DMS53 treated with DMSO at 0.1 percent for 48 hours (cell line): ENCODE data around the gene GPRIN2.
A peak's percentile ranks its signal among the peaks of the same experiment; 100 is the strongest.
"Not testable (repeated sequence)": the region's sequence is repeated elsewhere in the genome, so short reads cannot be mapped to it uniquely, and the experiment has no call there.

Source experiments
- DNase-seq: peaks from one replicate; lab custom pipeline; 2025; ENCODE audit not compliant: unreplicated experiment; lab: John Stamatoyannopoulos, UW

Gene GPRIN2

DNA sequence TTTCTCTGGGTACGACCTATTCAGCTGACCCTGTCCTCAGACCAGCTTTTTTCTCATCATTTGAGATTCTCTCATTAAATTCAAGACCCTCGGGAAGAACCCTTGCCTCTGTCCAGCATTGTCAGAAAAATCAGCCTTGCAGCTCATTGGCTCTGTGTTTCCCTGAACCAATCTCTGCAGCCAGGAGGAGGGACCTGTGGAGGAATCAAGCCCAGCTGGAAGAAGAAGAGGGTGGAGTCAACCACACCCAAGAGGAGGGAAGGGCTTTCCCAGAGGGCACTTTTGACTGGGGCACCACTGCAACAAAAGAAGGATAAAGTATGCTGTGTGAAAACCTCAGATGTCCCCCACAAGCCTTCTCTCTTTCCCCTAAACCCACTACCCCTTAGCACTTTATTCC, 14.2 kb upstream of the GPRIN2 start:
- not testable (repeated sequence) for DNase-seq

DNA sequence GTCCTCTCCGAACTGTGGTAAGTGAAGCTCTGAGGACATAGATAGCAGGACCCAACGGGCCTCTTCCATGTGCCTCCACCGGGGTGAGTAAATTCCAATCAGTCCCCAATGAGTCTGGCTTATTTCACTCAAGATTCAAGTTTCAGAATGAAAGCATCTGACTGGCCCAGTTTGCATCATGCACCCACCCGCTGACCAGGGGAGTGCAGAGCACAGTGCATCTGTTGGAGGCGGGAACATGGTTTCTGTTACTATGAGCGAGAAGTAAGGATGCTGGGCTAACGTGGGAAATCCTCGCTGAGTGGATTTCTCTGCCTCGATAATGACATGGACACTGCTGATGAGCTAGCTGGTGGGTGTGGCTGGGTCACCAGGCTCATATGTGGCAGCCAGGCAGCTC, 10.7 kb upstream of the GPRIN2 start:
- DNase-seq, result not testable (repeated sequence)

DNA sequence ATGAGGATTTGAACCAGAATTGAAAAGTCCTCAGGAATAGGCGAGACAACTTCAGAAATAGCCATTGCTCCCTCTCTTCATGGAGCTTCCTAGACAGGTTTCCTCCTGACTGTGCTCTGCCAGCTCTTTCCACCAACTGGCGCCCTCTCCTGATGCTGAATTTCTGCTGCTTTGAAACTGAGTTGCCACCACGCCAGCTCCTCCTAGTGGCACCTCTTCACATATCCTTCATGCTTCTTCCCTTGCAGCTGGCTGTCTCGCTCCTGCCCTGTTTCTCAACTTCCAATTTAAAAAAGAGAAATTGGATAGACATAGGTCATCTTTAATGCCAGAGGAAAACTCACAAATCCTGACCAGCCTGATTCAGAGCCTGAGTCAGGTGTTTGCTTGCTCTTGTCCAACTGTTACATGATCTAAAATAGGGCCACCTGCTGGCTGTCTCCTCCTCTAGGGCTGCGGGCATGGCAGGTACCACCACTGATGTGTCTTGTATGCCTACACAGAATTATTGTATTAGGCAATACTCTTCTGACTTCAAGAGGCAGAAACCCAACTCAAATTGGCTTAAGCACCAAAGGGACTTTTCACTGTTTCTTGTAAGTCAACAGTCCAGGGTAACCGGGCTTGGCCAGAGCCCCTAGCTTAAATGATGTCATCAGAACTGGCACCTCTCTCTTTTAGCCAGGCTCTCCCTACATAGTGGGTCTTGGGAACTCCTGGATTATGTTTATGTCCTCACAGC, 9.3 kb upstream of the GPRIN2 start:
- DNase-seq, result peak; percentile 72

DNA sequence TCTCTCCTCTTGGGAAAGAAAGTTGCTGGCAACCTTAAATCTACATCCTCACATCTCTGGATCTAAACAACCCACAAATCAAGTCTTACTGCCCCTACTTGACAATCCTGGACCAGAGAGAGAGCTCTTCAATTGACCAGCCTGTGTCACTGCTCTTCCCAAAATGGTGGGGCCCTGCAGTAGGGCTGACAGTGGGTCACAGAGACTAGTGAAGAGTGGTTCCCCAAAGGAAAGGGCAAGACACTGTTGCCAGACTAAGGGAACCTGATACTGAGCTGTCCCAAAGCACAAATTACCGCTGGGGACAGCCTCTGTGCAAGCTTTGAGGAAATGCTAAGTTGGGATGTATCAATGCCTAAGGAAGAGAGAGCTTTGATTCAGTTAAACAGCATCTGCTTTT, 4.5 kb upstream of the GPRIN2 start:
- no peak for DNase-seq

DNA sequence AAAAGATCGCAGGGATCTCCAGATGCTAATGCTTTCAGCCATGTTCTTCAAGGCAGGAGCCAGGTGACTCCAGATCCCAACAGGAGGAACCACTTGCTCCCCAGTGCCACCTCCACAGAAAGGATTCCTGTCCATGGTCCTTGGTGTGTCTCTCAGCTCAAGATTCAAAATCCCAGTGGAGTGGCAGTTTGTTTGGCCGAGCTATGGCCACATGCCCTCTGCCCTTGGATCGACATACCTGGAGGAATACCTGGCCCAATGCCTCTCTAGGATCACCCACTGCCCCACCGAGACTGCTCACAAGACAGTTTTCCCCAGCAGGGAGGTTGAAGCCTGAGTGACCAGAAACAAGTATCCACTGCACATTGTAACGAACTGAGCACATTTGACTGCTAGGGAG, 3.9 kb upstream of the GPRIN2 start:
- no peak for DNase-seq

DNA sequence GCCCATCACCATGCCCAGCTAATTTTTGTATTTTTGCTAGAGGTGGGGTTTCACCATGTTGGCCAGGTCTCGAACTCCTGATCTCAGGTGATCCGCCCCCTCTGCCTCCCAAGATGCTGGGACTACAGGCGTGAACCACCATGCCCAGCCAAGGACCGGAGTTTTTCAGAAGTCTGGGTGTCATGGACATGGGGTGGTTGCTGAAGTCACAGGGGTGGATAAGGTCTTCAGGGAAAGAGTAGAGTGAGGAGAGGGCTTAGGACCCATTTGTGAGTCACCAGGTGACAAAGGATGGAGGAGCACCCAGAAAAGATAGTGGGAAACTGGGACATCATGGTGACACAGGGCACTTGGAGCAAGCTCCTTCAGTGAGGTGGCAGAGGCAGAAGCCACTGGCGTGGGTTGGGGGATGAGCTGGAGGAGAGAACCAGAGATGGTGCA, 2.8 kb upstream of the GPRIN2 start:
- DNase-seq, result no peak

DNA sequence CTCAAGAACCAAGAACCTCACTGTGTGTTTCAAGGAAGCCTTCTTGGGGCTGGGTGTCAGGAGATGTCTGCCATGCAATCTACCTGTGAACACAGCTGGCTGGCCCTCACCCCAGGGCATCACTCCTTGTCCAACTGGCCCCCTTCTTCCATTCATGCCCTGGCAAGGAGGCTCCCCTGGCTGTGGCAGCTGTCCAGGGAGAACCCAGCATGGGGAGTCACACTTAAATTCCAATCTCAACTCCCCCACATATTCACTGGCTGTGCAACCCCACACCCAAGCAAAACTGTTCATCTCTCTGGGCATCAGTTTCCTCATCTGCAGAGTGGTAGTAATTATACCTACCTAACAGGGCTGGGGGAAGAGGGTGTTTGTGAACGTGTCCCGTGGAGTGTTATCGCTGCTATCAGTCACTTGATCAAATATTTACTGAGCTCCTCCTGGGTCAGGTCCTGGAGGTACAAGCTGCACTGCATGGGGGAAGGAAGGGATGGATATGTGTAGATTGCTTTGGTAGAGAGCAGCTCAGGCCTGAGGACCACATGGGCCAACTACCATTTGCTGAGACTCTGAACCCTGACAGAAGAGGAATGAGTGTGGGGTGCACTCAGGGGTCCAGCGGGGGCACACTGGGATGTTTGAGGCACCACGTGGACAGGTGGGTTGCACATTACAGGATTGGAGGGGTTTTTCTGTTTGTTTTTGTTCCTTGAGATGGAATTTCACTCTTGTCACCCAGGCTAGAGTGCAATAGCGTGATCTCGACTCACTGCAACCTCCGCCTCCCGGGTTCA, 2.1 kb upstream of the GPRIN2 start:
- DNase-seq, result peak; percentile 97

DNA sequence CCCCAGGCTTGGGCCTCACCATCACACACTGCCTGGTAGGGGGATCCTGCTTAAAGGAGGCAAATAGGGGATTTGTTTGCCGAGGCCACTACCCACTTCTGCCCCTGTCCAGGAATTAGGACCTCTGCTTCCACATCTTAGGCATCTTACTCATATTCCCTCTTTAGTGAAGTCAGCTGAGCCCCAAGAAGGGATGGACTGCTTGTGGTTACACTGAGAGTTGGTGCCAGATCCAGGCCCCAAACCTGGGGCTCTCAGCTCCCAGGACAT, 1.6 kb upstream of the GPRIN2 start:
- DNase-seq, result peak; percentile 51

DNA sequence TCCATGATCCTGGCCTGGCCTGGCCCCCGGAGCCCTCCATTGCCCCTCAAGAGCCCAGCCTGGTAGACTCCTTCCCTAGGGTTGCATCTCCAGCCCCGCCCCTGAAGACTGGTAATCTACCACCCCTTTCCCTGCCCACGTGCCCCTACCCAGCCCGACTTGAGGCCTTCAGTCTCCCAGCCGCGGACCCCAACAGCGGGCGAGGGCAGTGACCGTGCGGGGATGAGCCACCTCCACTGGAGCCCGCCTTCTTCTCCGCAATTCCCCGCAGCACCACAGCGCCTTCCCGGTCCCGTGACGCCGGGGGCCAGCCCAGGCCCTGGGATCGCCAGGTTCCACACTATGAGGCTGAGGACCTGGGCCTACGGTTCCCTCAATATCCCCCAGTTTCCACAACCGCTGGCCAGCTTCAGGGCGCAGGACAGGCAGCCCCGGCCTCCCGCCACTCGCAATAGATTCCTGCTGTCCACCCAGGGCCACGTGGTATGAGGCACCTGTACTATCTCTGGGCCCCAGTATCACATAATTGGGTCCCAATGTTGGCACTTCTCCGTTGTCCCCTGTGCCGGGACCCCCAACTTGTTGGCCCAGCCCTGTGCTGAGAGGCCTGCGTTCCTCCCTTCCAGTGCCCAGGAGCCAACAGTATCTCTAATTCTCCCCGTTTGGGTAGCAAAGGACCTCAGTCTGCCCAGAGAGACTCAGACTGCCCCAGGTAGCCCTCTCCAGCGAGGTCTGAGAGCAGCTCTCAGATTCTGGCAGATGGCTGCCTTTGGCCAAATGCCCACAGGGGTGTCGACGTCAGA, 1.1 kb upstream of the GPRIN2 start:
- DNase-seq, result no peak

DNA sequence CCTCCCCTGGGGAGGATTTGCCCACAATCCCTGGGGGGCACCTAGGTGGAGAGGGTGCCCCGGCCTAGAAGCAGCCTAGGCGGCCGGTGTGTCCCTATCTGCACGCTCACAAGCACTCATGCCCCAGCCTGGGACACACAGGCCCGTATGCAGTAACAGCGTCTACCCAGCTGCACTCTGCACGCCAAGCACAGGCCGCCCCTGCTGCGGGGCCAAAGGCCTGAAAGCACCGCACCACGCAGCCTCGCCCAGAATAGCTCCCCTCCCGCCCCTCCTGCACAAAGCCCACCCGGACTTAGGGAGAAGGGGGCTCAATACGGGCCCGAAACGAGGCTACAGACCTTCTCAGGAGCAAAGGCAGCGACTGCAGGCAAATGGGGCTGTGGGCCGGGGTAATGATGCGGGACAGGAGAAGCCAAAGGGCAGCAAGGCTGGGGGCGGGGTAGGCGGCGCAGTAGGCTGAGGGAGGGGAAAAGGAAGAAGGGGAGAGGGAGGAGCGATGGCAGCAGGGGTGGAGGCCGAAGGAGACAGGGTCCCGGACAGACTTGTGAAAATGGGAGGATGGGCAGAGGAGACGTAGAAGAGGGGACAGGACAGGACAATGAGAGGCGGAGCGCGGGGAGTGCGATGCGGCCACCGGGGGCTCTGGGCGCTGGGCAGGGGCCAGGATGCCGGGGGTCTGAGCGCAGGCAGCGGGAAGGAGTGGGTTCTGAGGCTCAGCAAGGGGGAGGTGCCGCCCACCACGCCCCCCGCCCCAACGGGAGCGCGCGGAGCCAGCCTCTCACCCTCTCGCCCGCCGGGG, 544 bp downstream of the GPRIN2 start:
- DNase-seq, result peak; percentile 41

DNA sequence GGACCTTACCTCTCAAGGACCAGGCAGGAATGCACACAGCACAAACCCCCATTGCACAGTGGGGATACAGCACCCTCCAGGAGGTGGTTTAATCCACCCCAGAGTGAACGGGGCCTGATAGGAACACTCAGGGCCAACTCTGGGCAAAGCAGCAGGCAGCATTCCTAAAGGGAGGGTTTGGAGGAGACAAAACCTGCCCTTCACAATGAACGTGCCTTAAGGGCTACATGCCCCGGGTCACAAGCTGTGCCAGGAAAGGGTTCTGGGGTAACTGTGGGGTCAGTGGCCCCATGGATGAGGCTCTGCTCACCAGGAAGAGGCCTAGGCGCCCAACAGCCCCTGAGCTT, 1.1 kb downstream of the GPRIN2 start:
- no peak for DNase-seq

DNA sequence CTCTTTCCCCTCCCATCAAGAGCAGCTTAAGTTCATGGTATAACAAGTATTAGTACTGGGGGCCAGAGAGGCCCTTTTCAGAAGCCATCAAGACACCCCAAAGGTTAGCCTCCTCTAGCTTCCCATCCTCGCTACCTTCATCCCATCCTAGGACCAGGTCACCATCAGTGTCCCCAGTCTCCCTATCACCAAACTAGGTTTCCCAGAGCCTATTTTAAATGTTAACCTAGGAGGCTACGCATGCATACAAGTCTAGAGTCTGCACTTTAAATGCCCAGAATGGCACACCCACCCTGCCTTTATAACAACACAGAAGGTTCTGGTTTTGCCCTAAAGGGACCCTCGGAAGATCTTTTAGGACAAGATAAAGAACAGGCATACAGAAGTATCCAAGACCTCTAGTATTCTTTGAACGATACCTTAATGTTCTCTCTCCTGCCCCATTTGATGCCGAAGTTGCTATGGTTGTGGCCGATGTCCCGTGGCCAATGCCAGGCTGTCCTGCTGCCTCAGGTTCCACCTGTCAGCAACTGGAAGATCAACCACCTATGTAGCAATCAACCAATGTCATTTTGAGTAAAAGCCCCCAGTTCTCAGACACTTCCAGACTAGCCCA, 2.2 kb downstream of the GPRIN2 start:
- no peak for DNase-seq

DNA sequence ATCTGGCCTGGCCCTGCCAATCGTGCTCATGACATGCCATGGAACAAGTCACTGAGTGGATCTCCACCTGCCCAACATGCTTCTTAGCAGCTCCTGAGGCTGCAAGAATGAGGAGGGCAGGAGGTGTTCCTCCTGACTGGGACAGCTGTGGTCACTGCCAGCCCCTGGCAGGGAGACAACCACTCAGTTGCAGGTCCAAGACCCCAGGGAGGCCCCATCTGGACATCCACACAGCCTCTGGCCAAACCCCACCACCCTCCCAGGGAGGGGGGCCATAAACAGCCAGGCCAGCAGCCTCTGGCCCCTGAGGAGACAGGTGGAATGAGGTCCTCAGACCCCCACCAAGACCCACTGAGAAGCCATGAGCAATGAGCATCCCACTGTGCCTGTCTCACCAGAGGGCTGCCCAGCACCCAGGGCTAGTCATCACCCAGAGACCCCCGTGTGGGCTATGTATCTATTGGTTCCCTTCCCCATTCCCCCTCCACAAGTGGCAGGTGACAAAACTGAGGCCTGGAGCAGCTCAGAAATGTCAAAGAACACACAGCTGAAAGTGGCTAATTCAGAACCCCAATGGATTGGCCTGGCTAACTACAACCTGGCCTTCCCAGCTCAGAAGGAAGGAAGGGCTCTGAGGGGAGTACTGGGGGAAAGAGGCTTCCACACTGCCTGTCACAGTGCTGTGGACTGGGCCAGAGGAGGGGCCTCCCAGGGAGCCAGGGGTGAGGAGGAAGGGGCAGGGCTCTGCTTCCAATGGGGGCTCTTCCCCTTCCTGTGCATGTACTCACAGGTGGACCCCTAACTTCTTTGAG, 3.0 kb downstream of the GPRIN2 start:
- no peak for DNase-seq

DNA sequence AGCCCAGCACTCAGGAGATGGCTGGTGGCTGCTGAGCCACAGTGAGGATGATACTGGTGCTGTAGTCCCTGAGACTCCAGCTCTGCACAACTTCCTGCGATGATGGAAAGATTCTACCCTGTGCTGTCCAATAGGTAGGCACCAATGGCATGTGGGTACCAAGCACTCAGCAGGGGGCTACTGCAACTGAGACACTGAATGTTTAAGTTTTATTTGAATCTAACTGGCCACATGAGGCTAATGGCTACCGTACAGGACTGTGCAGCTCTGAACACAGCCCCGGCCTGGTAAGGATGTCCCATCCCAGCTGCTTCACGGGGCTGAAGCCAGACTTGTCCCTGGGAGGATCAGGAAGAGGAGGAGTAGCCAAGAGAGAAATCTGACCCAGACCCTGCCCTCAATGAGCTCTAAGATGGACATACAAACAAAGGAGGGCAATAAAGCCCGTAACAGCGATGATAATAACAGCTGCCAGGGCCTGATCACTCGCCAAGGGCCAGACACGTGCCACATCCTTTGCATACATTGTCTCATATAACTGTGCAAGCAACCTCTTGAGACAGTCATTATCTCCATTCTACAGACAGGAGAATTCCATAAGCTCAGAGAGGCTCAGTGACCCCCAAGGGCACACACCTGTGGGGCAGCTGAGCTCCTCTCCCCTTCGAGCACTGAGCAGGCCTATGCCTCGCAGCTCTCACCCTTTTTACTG, 3.8 kb downstream of the GPRIN2 start:
- DNase-seq, result no peak

DNA sequence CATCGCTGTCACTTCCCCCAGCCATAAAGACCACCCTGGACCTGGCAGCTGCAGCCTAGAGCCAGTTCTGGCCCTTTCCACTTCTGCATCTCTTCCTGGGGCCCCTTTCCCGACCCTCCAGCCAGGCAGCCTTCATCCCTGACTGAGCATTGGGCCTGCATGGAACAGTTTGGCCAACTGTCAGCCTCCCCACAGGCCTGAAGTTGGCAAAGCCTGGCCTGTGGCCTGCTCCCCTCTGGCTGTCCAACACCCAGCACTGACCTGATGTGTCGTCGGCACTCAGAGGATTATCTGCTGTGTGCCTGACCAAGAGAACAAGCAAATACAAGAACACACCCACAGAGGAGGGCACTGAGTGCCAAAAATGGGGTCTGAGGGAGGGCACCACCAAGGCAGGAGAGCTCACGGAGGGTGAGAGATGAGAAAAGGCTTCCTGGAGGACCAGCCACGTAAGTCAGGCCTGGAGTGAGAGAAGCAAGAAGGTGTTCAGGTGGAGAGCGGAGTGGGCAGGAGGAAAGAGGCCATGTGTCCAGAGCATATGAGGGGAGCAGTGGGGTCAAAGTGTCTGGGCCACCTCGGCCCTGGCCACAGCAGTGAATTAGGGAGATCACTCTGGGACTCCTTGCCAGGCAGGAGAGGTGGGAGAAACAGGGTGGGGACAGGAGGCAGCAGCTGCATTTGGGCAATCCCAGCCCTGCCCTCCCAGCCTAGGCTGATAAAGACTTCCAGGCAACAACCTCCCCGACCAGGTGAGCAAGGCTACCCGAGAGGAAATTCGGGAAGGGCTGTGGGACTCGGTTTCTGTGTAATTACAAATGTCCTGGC, 4.5 kb downstream of the GPRIN2 start:
- DNase-seq, result no peak

DNA sequence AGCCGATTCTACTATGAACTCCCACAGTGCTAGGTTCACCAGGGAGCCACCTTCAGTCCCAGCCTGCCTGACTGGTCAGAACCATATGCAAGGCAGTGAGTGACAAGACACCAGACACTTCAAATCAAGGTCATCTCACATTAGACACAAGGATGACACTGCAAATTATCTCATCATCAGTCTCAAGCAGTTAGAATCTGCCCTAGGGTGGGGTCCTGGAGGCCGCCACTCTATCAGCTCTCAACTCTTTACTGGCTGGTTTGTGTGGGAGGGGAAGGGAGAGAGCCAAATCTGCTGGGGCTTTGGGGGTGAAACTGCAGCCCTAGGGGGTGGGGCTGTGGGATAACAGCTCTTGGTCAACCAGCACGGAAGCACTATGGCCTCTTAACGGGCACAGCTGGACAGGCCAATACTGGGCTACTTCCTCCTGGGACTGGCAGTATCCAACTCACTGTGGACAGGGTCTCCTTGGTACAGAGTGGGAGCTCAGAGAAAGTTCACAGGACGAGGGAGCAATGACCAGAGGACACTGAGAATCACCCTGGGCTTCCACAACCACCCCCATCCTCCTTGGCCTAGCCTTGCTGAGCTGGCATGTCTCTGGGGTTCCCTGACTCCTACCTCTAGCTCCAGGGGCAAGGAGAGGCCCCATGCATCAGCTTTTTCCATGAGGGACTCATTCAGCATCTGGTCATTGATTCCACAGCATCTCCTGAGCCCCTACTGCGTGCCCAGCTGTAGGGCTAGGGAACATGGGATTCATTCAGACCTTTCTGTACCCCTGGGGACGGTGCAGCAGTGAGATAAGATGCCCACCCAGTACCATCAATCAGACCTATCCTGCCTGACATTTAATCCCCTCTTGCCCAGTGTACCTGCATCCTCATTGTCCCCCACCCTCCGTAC, 5.4 kb downstream of the GPRIN2 start:
- DNase-seq, result no peak

DNA sequence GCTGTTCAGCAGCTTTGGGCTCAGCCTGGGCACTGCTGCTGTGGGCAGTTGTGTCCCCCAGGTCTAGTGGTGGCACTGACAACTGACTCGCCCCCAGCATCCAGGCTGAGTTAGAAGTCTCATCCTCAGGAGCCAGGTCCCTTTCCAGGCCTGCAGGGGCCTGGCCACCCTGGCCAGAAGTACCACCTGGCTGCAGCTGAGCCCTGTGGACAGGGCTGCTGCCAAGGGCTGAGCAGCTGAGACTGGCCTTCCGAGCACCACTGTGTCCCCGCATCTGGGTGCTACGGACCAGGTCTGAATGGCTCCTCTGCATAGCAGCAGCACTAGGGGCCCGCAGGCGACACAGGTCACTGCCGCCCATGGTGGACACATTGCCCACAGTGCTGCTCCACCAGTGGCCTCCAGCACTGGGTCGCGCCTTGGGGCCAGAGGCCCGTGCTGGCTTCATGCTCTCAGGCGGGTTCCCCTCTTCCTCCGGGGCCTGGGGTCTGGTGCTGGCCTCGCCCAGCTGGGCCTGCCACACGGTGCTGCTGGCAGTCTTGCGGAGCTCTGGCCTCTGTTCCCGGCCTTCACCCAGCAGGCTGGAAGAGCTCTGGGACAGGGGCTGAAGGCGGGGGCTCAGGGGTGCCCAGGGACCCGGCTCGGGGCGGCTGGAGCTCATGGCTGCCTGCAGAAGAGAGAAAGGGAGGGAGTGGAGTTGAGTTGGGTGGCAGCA, 6.2 kb downstream of the GPRIN2 start:
- DNase-seq, result no peak
